ENCODE results near the gene SERPINF2. TPM values are rescaled to one million over a fixed set of nuclear protein-coding genes. Genes with fewer than 3 reads are reported as not detected.

SERPINF2 gene
- 0.14 and 0.22 TPM in 2 replicates for total RNA-seq

GRCh38 chr17:1742371-1743087, at the start of gene SERPINF2:
TSS of gene SERPINF2 (plus strand) at chr17:1742871. CDS start at chr17:1744996, 2,125 bp downstream.

GRCh38 chr17:1709971-1710806, 32.5 kb upstream of the SERPINF2 start, which contains the start of gene TLCD2:
TSS of gene TLCD2 (minus strand) at chr17:1710377. CDS start at chr17:1710242, 135 bp downstream.

GRCh38 chr17:1724351-1724868, 18.3 kb upstream of the SERPINF2 start, which contains the start of gene WDR81:
TSS of gene WDR81 (plus strand) at chr17:1724704. CDS start at chr17:1724960, 256 bp downstream.

Other genes with a start within 250 kb of the SERPINF2 start
- 25.6 and 46.2 TPM in 2 replicates for gene INPP5K, start 226.3 kb upstream of the SERPINF2 start, total RNA-seq
- gene PITPNA, start 180.1 kb upstream of the SERPINF2 start, total RNA-seq = 32.9 and 41.1 TPM in 2 replicates
- 5.6 and 19.7 TPM in 2 replicates for gene SLC43A2, start 114.0 kb upstream of the SERPINF2 start, total RNA-seq
- gene SCARF1, start 97.1 kb upstream of the SERPINF2 start, total RNA-seq = 0.14 and 0.44 TPM in 2 replicates
- 6.4 and 7.0 TPM in 2 replicates for gene RILP, start 93.0 kb upstream of the SERPINF2 start, total RNA-seq
- 131 and 172 TPM in 2 replicates for gene PRPF8, start 58.0 kb upstream of the SERPINF2 start, total RNA-seq
- gene TLCD2, start 32.5 kb upstream of the SERPINF2 start, total RNA-seq = 1.0 and 5.3 TPM in 2 replicates
- gene WDR81, start 18.2 kb upstream of the SERPINF2 start, total RNA-seq = 40.7 and 58.0 TPM in 2 replicates
- 83.2 and 490 TPM in 2 replicates for gene SERPINF1, start 19.2 kb downstream of the SERPINF2 start, total RNA-seq
- 7.2 and 14.2 TPM in 2 replicates for gene SMYD4, start 87.0 kb downstream of the SERPINF2 start, total RNA-seq
- gene RPA1, start 87.1 kb downstream of the SERPINF2 start, total RNA-seq = 12.9 and 21.6 TPM in 2 replicates

Data from placental pericyte (primary cell).